ENCODE data around the gene C10orf143. TPM values are rescaled to one million over a fixed set of nuclear protein-coding genes. Genes with fewer than 3 reads are reported as not detected.
A peak's percentile ranks its signal among the peaks of the same experiment; 100 is the strongest.

Gene C10orf143
- total and polyA plus RNA-seq, 4 donors, result 3.0 to 9.0 (median 4.8) TPM

DNA sequence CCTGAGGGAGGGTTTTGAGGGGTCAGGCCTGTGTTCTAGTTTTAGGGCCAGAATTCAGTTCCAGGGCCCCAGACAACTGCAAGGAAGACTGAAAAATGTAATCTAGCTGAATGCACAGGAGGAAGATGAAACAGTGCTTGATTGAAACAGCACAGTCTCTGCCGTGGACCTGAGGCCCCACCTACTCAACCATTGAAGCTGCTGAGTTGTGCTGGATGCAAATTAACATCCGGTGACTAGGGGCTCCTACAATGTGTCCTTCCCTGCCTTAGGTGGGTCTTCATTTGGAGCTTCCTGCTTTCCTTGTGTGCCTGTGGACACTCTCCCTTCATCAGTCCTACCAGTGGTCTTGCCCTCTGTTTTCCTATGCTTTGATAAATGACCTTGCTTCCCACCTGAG is 31.2 kb upstream of the C10orf143 start:
- peaks cover 3 to 9% (median 6%) of the 10 kb centered on the region in 4 donors for H3K36me3 ChIP-seq (ENCODE audit: control insufficient read depth in 4 of 4, insufficient read depth in 4 of 4, low read length in 4 of 4)
- ATAC-seq (ENCODE audit: insufficient read depth, low FRiP score), result no peak
- no peak overlapping the region for H3K4me3 ChIP-seq
- no peaks in the 10 kb centered on the region for H3K27me3 ChIP-seq (ENCODE audit: control insufficient read depth in 3 of 3, insufficient read depth in 3 of 3, low read length in 2 of 3)
- DNase-seq, result no peak
- TF ChIP-seq CTCF (IDR thresholded peaks at IDR 0.05; ENCODE audit: control extremely low read depth, extremely low read depth), result no peak
- H3K4me1 ChIP-seq (ENCODE audit: control insufficient read depth in 5 of 5, insufficient read depth in 5 of 5, low read length in 5 of 5), result peaks cover 8 to 21% (median 18%) of the 10 kb centered on the region in 5 donors
- peak overlapping the region in 1 of 2 donors; percentile 44 for H3K9ac ChIP-seq (ENCODE audit: insufficient read depth in 1 of 2, low read length in 2 of 2)
- H3K9me3 ChIP-seq (ENCODE audit: control insufficient read depth in 4 of 4, insufficient read depth in 3 of 4, low read length in 3 of 4), result no peaks in the 10 kb centered on the region
- WGBS, 2 donors, result 60 to 72% methylated on average over 2 of the region's 2 CpGs
- H3K27ac ChIP-seq (ENCODE audit: low read depth in 1 of 2, low read length in 1 of 2), result no peak overlapping the region

- H3K4me3 ChIP-seq, result no peak overlapping the region
- WGBS, 2 donors, result 58 to 65% methylated on average over 1 of the region's 1 CpG
- H3K4me1 ChIP-seq (ENCODE audit: control insufficient read depth in 5 of 5, insufficient read depth in 5 of 5, low read length in 5 of 5), result peaks cover 8 to 21% (median 18%) of the 10 kb centered on the region in 5 donors
- ATAC-seq (ENCODE audit: insufficient read depth, low FRiP score) (no peak), DNase-seq (no peak)
- no peak for TF ChIP-seq CTCF (IDR thresholded peaks at IDR 0.05; ENCODE audit: control extremely low read depth, extremely low read depth)
- H3K36me3 ChIP-seq (ENCODE audit: control insufficient read depth in 4 of 4, insufficient read depth in 4 of 4, low read length in 4 of 4), result peaks cover 3 to 9% (median 6%) of the 10 kb centered on the region in 4 donors
- peak overlapping the region in 1 of 2 donors; percentile 44 for H3K9ac ChIP-seq (ENCODE audit: insufficient read depth in 1 of 2, low read length in 2 of 2)
- H3K27ac ChIP-seq (ENCODE audit: low read depth in 1 of 2, low read length in 1 of 2), result no peak overlapping the region
- no peaks in the 10 kb centered on the region for H3K27me3 ChIP-seq (ENCODE audit: control insufficient read depth in 3 of 3, insufficient read depth in 3 of 3, low read length in 2 of 3)
- H3K9me3 ChIP-seq (ENCODE audit: control insufficient read depth in 4 of 4, insufficient read depth in 3 of 4, low read length in 3 of 4), result no peaks in the 10 kb centered on the region
Observed at GRCh38 chr10:130141460-130141859, 30.8 kb upstream of the C10orf143 start.

DNA sequence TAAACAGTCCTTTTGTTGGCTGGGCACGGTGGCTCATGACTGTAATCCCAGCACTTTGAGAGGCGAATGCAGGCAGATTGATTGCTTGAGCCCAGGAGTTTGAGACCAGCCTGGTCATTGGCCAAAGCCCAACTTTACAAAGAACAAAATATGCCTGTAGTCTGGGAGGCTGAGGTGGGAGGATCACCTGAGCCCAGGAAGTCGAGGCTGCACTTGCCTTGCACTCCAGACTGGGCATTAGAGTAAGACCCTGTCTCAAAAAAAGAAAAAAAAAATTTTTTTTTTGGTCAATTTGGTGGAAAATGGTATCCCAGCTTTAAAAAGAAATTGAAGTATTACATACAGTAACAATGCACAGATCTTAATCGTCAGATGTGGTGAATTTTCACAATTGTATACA is 30.4 kb upstream of the C10orf143 start:
- no peak overlapping the region for H3K4me3 ChIP-seq
- no peaks in the 10 kb centered on the region for H3K9me3 ChIP-seq (ENCODE audit: control insufficient read depth in 4 of 4, insufficient read depth in 3 of 4, low read length in 3 of 4)
- DNase-seq, result no peak
- H3K27me3 ChIP-seq (ENCODE audit: control insufficient read depth in 3 of 3, insufficient read depth in 3 of 3, low read length in 2 of 3), result no peaks in the 10 kb centered on the region
- no peak overlapping the region for H3K27ac ChIP-seq (ENCODE audit: low read depth in 1 of 2, low read length in 1 of 2)
- H3K4me1 ChIP-seq (ENCODE audit: control insufficient read depth in 5 of 5, insufficient read depth in 5 of 5, low read length in 5 of 5), result peaks cover 8 to 21% (median 18%) of the 10 kb centered on the region in 5 donors
- 84 to 86% methylated on average over 4 of the region's 4 CpGs for WGBS, 2 donors
- no peak for TF ChIP-seq CTCF (IDR thresholded peaks at IDR 0.05; ENCODE audit: control extremely low read depth, extremely low read depth)
- peaks cover 3 to 7% (median 4%) of the 10 kb centered on the region in 4 donors for H3K36me3 ChIP-seq (ENCODE audit: control insufficient read depth in 4 of 4, insufficient read depth in 4 of 4, low read length in 4 of 4)
- no peak for ATAC-seq (ENCODE audit: insufficient read depth, low FRiP score)
- no peak overlapping the region for H3K9ac ChIP-seq (ENCODE audit: insufficient read depth in 1 of 2, low read length in 2 of 2)

DNA sequence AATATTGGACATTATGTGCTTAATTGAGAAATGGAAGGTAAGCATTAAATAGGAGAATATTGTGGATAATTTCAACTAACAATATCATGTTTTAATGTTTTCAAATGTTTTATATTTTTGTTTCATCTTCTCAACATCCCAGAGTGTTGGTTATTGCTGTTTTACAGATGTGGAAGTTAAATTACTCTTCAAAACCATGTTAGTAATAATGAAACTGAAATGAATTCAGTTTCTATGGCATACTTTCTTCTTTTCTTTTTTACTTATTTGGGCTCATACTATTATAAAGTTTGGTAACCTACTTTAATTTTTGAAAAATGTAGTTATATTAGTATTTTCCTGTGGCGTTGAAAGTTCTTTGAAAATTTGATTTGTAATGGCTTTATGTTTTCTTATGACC is 29.8 kb upstream of the C10orf143 start:
- 88 to 96% methylated on average over 1 of the region's 1 CpG for WGBS, 2 donors
- ATAC-seq (ENCODE audit: insufficient read depth, low FRiP score) (no peak), DNase-seq (no peak)
- TF ChIP-seq CTCF (IDR thresholded peaks at IDR 0.05; ENCODE audit: control extremely low read depth, extremely low read depth), result no peak
- Histone ChIP-seq H3K27ac (ENCODE audit: low read depth in 1 of 2, low read length in 1 of 2) (no peak overlapping the region), H3K4me3 (no peak overlapping the region), H3K9me3 (ENCODE audit: control insufficient read depth in 4 of 4, insufficient read depth in 3 of 4, low read length in 3 of 4) (no peaks in the 10 kb centered on the region), H3K27me3 (ENCODE audit: control insufficient read depth in 3 of 3, insufficient read depth in 3 of 3, low read length in 2 of 3) (no peaks in the 10 kb centered on the region), H3K36me3 (ENCODE audit: control insufficient read depth in 4 of 4, insufficient read depth in 4 of 4, low read length in 4 of 4) (peaks cover 0 to 5% (median 2%) of the 10 kb centered on the region in 4 donors), H3K9ac (ENCODE audit: insufficient read depth in 1 of 2, low read length in 2 of 2) (no peak overlapping the region), H3K4me1 (ENCODE audit: control insufficient read depth in 5 of 5, insufficient read depth in 5 of 5, low read length in 5 of 5) (peaks cover 8 to 23% (median 21%) of the 10 kb centered on the region in 5 donors)
